GM12892 (cell line): Measurements from ENCODE around the gene RBFOX2.

ENCODE experiments used
- POLR2A ChIP-seq: IDR thresholded peaks from 2 replicates; pipeline ENCODE4 v1.6.1; 2011; ENCODE audit warnings: low read depth, low read length, control low read depth
- POLR2AphosphoS5 ChIP-seq: IDR thresholded peaks from 2 replicates; pipeline ENCODE4 v1.6.1; 2011; ENCODE audit warnings: low read depth, low read length, control low read depth
- TAF1 ChIP-seq: IDR thresholded peaks from 2 replicates; pipeline ENCODE4 v1.6.1; 2011; ENCODE audit warnings: low read depth, mild to moderate bottlenecking, control low read depth, low read length, borderline replicate concordance

GRCh38 chr22:35903571-35904335 lies 124.9 kb downstream of the RBFOX2 start:
- TF ChIP-seq POLR2AphosphoS5 (no peak), TAF1 (no peak), POLR2A (no peak)
